ENCODE results near the gene CA14. TPM values are rescaled to one million over a fixed set of nuclear protein-coding genes. Genes with fewer than 3 reads are reported as not detected.
"Not testable (repeated sequence)": the region's sequence is repeated elsewhere in the genome, so short reads cannot be mapped to it uniquely, and the experiment has no call there.

Gene CA14
- polyA plus RNA-seq (2013, experiment 1 of 2) = 47.4 TPM
- 57.2 TPM for polyA plus RNA-seq (2013, experiment 2 of 2)

- peaks cover 30% of the 10 kb centered on the region for H3K4me1 ChIP-seq (ENCODE audit: insufficient read depth, low read length)
- H3K36me3 ChIP-seq (ENCODE audit: insufficient read depth, low read length) = peaks cover 24% of the 10 kb centered on the region
- H3K27ac ChIP-seq (ENCODE audit: low read depth, low read length) = peak within 1 kb of the TSS; percentile 95
- H3K9ac ChIP-seq (ENCODE audit: low read depth, low read length) = peak within 1 kb of the TSS; percentile 86
- no peaks in the 10 kb centered on the region for H3K9me3 ChIP-seq (ENCODE audit: insufficient read depth, low read depth, low read length)
- no peaks in the 10 kb centered on the region for H3K27me3 ChIP-seq (ENCODE audit: insufficient read depth, low read length)
- H3K4me3 ChIP-seq (ENCODE audit: low read length) = peak within 1 kb of the TSS; percentile 93
- 2% methylated on average over 13 of the region's 13 CpGs for WGBS
These were observed at the start of gene CA14 for GRCh38 chr1:150257624-150258585. Gene CA14, plus strand, starts transcription at chr1:150257774. Its CDS starts 355 bp downstream, at chr1:150258129.

- H3K4me1 ChIP-seq (ENCODE audit: insufficient read depth, low read length); H3K27me3 ChIP-seq (ENCODE audit: insufficient read depth, low read length); H3K9me3 ChIP-seq (ENCODE audit: insufficient read depth, low read depth, low read length); H3K27ac ChIP-seq (ENCODE audit: low read depth, low read length); H3K36me3 ChIP-seq (ENCODE audit: insufficient read depth, low read length); H3K9ac ChIP-seq (ENCODE audit: low read depth, low read length); H3K4me3 ChIP-seq (ENCODE audit: low read length): not testable (repeated sequence)
- 92% methylated on average over 5 of the region's 6 CpGs for WGBS
These were observed 49.1 kb upstream of the CA14 start for GRCh38 chr1:150208460-150208859.

DNA sequence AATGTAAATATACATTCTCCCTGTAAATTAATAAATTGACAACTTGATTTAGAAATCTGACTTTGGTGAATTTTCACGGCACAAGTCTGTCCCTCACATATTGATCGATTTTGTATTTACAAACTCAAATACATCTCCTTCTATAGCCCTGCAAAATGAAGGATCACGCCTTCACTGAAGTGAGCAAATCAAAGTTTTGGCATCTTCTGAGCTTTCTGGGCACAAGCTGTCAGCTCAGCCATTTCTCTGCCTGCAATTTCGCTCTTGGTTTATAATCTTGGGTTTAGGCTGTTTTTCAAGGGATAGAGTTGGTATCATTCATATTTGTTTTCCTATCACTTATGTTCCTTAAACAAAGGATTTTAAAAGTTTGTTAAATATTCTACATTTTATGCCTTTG, 47.5 kb upstream of the CA14 start:
- H3K4me1 ChIP-seq (ENCODE audit: insufficient read depth, low read length) = 0 out of 2 replicates have a peak, but pooled peaks cover 3% of the 10 kb centered on the region
- WGBS = 93% methylated on average over 4 of the region's 4 CpGs
- H3K4me3 ChIP-seq (ENCODE audit: low read length) = no peak overlapping the region
- no peaks in the 10 kb centered on the region for H3K27me3 ChIP-seq (ENCODE audit: insufficient read depth, low read length)
- H3K9me3 ChIP-seq (ENCODE audit: insufficient read depth, low read depth, low read length) = no peaks in the 10 kb centered on the region
- H3K9ac ChIP-seq (ENCODE audit: low read depth, low read length) = no peak overlapping the region
- no peak overlapping the region for H3K27ac ChIP-seq (ENCODE audit: low read depth, low read length)
- H3K36me3 ChIP-seq (ENCODE audit: insufficient read depth, low read length) = no peaks in the 10 kb centered on the region

- H3K27ac ChIP-seq (ENCODE audit: low read depth, low read length) = no peak overlapping the region
- WGBS = 88% methylated on average over 2 of the region's 4 CpGs
These were observed 46.9 kb upstream of the CA14 start for GRCh38 chr1:150210706-150211105.

GRCh38 chr1:150212070-150212469, 45.5 kb upstream of the CA14 start:
- no peak overlapping the region for H3K4me3 ChIP-seq (ENCODE audit: low read length)
- H3K27me3 ChIP-seq (ENCODE audit: insufficient read depth, low read length) = no peaks in the 10 kb centered on the region
- no peak overlapping the region for H3K9ac ChIP-seq (ENCODE audit: low read depth, low read length)
- no peak overlapping the region for H3K27ac ChIP-seq (ENCODE audit: low read depth, low read length)
- H3K4me1 ChIP-seq (ENCODE audit: insufficient read depth, low read length) = 0 out of 2 replicates have a peak, but pooled peaks cover 3% of the 10 kb centered on the region
- 95% methylated on average over 9 of the region's 9 CpGs for WGBS
- H3K9me3 ChIP-seq (ENCODE audit: insufficient read depth, low read depth, low read length) = no peaks in the 10 kb centered on the region
- H3K36me3 ChIP-seq (ENCODE audit: insufficient read depth, low read length) = no peaks in the 10 kb centered on the region

More at GRCh38 chr1:150210706-150211105, 46.9 kb upstream of the CA14 start:
- Histone ChIP-seq H3K9me3 (ENCODE audit: insufficient read depth, low read depth, low read length) (no peaks in the 10 kb centered on the region), H3K4me1 (ENCODE audit: insufficient read depth, low read length) (0 out of 2 replicates have a peak, but pooled peaks cover 3% of the 10 kb centered on the region), H3K9ac (ENCODE audit: low read depth, low read length) (no peak overlapping the region), H3K4me3 (ENCODE audit: low read length) (no peak overlapping the region), H3K36me3 (ENCODE audit: insufficient read depth, low read length) (no peaks in the 10 kb centered on the region), H3K27me3 (ENCODE audit: insufficient read depth, low read length) (no peaks in the 10 kb centered on the region)

GRCh38 chr1:150213170-150214098, 44.1 kb upstream of the CA14 start:
- 22% methylated on average over 37 of the region's 38 CpGs for WGBS

DNA sequence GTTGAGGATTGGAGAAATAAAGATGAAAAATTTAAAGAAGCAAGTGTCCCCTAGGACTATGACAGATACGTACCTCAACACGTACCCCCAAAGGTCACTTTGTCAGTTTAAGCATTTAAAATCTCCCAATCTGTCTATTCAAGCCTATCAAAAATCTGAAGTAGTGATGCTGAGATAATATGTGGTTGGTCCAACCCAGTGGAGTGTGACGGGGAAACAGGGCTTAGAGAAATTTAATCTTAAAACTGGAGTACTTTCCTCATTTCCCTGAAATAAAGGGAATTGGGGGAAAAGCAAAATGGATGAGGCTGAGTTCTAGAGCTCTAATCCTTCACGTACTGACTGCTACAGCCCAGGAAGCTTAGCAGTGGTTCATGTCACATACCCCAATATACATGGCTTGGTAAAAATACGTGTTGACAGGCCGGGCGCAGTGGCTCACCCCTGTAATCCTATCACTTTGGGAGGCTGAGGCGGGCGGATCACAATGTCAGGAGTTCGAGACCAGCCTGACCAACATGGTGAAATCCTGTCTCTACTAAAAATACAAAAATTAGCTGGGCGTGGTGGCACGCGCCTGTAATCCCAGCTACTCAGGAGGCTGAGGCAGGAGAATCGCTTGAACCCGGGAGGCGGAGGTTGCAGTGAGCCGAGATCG, 43.3 kb upstream of the CA14 start:
- H3K9ac ChIP-seq (ENCODE audit: low read depth, low read length) = peak overlapping the region; percentile 68
- H3K4me3 ChIP-seq (ENCODE audit: low read length) = peak overlapping the region; percentile 57

More at GRCh38 chr1:150213170-150214098, 44.1 kb upstream of the CA14 start:
- Histone ChIP-seq H3K27ac (ENCODE audit: low read depth, low read length) (peak overlapping the region; percentile 72), H3K4me3 (ENCODE audit: low read length) (peak overlapping the region; percentile 57), H3K27me3 (ENCODE audit: insufficient read depth, low read length) (no peaks in the 10 kb centered on the region), H3K9me3 (ENCODE audit: insufficient read depth, low read depth, low read length) (no peaks in the 10 kb centered on the region), H3K9ac (ENCODE audit: low read depth, low read length) (peak overlapping the region; percentile 68), H3K36me3 (ENCODE audit: insufficient read depth, low read length) (peaks cover 2% of the 10 kb centered on the region; the same call in 1 of the 2 replicates), H3K4me1 (ENCODE audit: insufficient read depth, low read length) (0 out of 2 replicates have a peak, but pooled peaks cover 3% of the 10 kb centered on the region)

GRCh38 chr1:150215855-150216254, 41.7 kb upstream of the CA14 start:
- H3K9ac ChIP-seq (ENCODE audit: low read depth, low read length); H3K4me1 ChIP-seq (ENCODE audit: insufficient read depth, low read length); H3K27me3 ChIP-seq (ENCODE audit: insufficient read depth, low read length); H3K4me3 ChIP-seq (ENCODE audit: low read length); H3K27ac ChIP-seq (ENCODE audit: low read depth, low read length); H3K9me3 ChIP-seq (ENCODE audit: insufficient read depth, low read depth, low read length): not testable (repeated sequence)
- peaks cover 27% of the 10 kb centered on the region for H3K36me3 ChIP-seq (ENCODE audit: insufficient read depth, low read length)
- WGBS = 98% methylated on average over 6 of the region's 6 CpGs

More for the DNA sequence above, 43.3 kb upstream of the CA14 start:
- peaks cover 10% of the 10 kb centered on the region; the same call in 1 of the 2 replicates for H3K36me3 ChIP-seq (ENCODE audit: insufficient read depth, low read length)
- not testable (repeated sequence) for H3K4me1 ChIP-seq (ENCODE audit: insufficient read depth, low read length); H3K9me3 ChIP-seq (ENCODE audit: insufficient read depth, low read depth, low read length); H3K27me3 ChIP-seq (ENCODE audit: insufficient read depth, low read length)
- WGBS = 81% methylated on average over 11 of the region's 18 CpGs
- H3K27ac ChIP-seq (ENCODE audit: low read depth, low read length) = peak overlapping the region; percentile 72

- H3K27ac ChIP-seq (ENCODE audit: low read depth, low read length) = no peak overlapping the region
- H3K9ac ChIP-seq (ENCODE audit: low read depth, low read length) = no peak overlapping the region
- no peaks in the 10 kb centered on the region for H3K9me3 ChIP-seq (ENCODE audit: insufficient read depth, low read depth, low read length)
- WGBS = 87% methylated on average over 2 of the region's 2 CpGs
- H3K4me1 ChIP-seq (ENCODE audit: insufficient read depth, low read length) = no peaks in the 10 kb centered on the region
- peaks cover 73% of the 10 kb centered on the region for H3K36me3 ChIP-seq (ENCODE audit: insufficient read depth, low read length)
- no peak overlapping the region for H3K4me3 ChIP-seq (ENCODE audit: low read length)
- H3K27me3 ChIP-seq (ENCODE audit: insufficient read depth, low read length) = no peaks in the 10 kb centered on the region
These were observed 36.0 kb upstream of the CA14 start for GRCh38 chr1:150221552-150221951.

- no peaks in the 10 kb centered on the region for H3K9me3 ChIP-seq (ENCODE audit: insufficient read depth, low read depth, low read length)
- no peak overlapping the region for H3K4me3 ChIP-seq (ENCODE audit: low read length)
- H3K27ac ChIP-seq (ENCODE audit: low read depth, low read length) = no peak overlapping the region
- H3K27me3 ChIP-seq (ENCODE audit: insufficient read depth, low read length) = no peaks in the 10 kb centered on the region
- no peak overlapping the region for H3K9ac ChIP-seq (ENCODE audit: low read depth, low read length)
- H3K4me1 ChIP-seq (ENCODE audit: insufficient read depth, low read length) = no peaks in the 10 kb centered on the region
- WGBS = 96% methylated on average over 1 of the region's 1 CpG
- H3K36me3 ChIP-seq (ENCODE audit: insufficient read depth, low read length) = peaks cover 88% of the 10 kb centered on the region
These were observed 32.6 kb upstream of the CA14 start for GRCh38 chr1:150224983-150225382.

Measured in HUES64 (cell line).